ENCODE measurements around the gene CHD2.
"Not testable (repeated sequence)": the region's sequence is repeated elsewhere in the genome, so short reads cannot be mapped to it uniquely, and the experiment has no call there.

The CHD2 gene

DNA sequence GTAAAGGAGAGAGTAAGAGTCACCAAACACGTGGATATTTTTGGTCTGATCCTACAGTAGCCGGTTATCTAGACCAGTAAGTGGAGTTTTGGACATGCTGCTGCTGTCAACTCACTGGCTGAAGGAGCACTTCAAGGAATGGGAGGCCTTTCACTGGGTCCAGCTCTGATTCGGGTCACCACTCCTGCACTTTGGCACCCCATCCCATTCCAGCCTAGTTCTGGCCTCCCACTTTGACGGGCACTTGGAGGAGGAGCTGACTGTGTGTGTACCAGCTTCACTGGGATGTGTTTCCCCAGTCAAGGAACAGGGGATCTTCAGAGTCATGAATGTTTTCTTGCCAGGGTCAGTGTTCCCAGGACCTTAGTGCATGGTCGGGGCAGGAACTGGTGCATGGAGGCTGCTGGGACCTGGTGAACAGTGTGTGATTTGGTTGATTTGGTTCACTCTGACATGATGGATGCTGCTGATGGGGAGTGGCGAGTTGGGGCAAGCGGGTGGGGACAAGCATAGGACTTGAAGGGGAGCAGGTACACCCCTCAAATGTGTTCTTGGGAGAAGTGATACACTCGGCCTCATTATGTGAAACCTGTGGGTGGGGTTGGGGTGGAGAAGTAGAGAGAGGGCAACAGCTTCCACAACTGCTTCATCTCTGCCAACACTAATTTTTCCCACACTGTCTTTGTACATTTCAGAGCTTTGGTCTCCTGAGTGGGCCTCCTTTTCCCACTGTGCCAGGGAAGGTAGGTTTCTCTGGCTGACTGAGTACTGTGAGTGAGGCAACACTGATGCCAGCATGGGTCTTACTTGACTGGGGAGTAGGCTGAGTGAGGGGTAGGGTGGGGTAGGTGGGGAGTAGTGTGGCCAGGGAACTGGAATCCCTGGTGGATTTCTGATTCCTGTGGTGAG lies 124.8 kb downstream of the CHD2 start:
- no peak for DNase-seq

GRCh38 chr15:93025625-93025982 lies 125.5 kb downstream of the CHD2 start:
- no peak for DNase-seq

DNA sequence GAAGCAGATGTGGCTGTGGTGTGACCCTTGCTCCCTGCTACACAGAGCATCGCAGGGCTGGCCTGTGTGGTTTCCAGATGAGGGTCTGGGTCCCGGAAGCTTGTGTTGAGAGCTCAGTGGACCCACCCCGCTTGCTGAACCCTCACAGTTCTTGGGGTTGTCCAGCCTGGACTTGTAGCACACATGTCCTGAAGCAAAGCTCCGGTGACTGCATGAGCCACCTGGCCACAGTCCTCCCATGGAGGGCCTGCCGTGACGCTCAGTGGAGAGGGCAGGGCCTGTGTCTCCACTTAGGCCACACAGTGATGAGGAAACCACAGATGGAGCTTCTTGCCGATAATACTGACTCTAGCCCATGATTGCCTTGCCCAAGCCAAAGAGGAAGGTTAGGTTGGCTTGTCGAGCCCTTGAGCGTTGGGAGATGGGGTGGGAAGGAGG lies 126.3 kb downstream of the CHD2 start:
- no peak for DNase-seq

DNA sequence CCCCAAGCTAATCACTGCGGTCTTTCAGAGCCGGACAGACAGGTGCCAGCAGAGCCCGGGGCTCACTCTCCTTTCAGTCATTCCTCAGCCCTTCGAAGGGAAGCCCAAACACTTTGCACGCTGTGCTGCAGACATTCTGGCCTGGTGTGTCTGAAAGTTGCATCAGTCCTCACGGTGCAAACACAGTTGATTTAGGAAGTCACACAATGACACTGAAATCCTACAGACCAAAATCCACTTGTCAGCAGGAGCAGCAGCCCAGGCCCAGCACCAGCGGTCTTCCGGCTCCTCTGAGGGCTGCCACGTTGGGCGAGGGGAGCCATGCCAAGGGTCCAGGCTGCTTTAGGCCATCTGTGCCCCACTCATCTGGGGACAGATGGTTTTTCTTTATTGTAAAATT lies 127.3 kb downstream of the CHD2 start:
- no peak for DNase-seq

DNA sequence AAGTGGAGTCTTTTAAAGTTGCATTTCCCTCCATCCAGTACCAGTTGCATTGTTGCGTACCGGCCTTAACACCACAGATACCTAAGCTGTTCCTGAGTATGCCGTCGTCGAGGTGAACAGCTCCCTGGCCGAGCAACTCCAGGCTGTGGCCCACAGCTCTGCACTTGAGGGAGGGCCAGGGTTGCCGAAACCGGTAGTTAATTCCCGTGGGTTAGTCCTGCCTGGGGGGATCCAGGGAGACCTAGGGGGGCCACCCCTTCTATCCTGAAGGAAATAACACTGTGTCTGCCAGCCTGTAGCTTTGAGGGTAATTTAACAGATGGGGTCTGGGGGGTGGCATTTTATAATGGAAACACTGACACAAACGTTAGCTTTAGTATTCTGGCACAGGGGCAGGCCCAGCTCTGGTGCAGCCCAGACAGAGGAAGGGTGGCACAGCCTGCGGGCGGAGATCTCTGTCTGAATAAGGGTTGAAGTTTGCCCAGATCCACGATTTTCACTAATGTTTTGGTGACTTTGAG lies 128.0 kb downstream of the CHD2 start:
- peak; percentile 38 for DNase-seq

GRCh38 chr15:93028632-93029213 lies 128.6 kb downstream of the CHD2 start:
- DNase-seq: peak; percentile 90

DNA sequence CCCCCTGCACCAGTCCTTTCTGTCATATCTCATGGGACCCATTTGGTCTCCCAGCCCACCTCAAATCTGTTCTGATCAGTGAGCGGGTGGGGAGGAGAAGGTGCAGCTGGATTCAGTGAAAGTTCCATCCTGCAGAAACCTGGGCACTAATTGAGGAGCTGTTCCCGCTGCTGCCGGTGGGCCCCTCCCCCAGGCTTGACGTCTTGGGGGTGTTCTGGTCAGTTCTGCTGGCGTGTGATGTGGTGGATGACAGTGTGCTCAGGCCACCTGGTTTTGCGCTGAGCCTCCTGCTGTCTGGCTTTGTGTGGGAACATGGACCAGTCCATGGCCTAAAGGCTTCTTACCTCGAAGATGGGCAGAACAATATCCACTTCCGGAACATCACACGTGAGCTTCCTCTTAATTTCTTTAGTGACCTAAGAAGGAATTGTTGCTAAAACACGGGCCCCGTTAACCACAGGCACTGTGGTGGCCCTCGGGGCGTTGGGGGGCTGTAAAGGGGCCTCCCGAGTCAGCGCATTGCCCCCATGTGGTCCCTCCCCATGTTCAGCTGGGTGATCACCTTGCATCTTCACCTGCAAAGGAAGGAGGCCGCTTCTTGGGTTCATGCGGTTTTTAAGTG lies 129.2 kb downstream of the CHD2 start:
- DNase-seq: no peak

DNA sequence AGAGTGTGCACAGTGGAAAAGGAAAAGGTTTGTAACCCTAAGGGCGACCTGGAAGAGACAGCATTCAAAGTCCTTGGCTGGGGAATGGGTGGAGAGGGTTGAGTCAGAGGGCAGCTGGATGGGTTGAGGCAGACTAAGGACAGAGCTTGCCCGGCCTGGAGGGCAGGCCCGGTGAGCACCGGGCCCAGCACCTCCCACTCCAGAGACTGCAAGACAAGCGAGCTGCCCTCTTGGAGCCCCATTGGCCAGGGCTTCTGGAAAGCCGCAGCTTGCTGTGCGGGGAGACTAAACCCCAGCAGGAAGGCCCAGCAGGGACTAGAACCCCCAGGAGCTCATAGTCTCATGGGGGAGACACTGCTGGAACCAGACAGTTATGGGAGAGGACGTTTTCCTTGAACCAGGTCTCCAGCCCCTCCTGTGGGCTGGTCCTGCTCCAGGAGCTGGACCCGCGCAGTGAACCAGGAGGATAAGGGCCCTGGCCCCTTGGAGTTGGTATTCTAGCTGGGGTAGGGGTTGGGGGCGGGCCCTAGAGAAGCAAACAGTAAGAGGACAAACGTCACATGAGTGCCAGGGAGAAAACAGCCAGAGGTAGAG lies 129.8 kb downstream of the CHD2 start:
- no peak for DNase-seq

GRCh38 chr15:93030430-93031102 lies 130.4 kb downstream of the CHD2 start:
- DNase-seq: peak; percentile 84

GRCh38 chr15:93031103-93031464 lies 131.0 kb downstream of the CHD2 start:
- no peak for DNase-seq

DNA sequence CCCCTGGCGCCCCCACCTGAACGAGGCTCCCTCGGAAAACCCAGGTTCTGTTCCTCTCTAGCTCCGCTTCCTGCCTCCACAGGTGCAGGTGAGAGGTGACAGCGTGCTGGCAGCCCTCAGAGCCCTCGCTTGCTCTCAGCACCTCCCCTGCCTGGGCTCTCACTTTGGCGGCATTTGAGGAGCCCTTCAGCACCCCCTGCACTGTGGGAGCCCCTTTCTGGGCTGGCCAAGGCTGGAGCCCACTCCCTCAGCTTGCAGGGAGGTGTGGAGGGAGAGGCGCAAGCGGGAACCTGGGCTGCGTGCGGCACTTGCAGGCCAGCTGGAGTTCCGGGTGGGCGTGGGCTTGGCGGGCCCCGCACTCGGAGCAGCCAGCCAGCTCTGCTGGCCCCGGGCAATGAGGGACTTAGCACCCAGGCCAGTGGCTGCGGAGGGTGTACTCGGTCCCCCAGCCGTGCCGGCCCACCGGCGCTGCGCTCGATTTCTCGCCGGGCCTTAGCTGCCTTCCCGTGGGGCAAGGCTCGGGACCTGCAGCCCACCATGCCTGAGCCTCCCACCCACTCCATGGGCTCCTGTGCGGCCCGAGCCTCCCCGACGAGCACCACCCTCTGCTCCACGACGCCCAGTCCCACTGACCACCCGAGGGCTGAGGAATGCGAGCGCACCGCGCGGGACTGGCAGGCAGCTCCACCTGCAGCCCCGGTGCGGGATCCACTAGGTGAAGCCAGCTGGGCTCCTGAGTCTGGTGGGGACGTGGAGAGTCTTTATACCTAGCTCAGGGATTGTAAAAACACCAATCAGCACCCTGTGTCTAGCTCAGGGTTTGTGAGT lies 131.6 kb downstream of the CHD2 start:
- DNase-seq: not testable (repeated sequence)

- DNase-seq: not testable (repeated sequence)
Observed at GRCh38 chr15:93032515-93033206, 132.5 kb downstream of the CHD2 start.

GRCh38 chr15:93033434-93034045 lies 133.4 kb downstream of the CHD2 start:
- no peak for DNase-seq

GRCh38 chr15:93034512-93034911 lies 134.4 kb downstream of the CHD2 start:
- no peak for DNase-seq

GRCh38 chr15:93035092-93035915 lies 135.2 kb downstream of the CHD2 start:
- DNase-seq: no peak

- peak; percentile 23 for DNase-seq
Observed at GRCh38 chr15:93035953-93036810, 136.1 kb downstream of the CHD2 start.

GRCh38 chr15:93036951-93037819 lies 137.1 kb downstream of the CHD2 start:
- peak; percentile 89 for DNase-seq

Measured in femur (tissue), 1 donor.